Ovary (tissue), 3 donors: ENCODE data around the gene KIF26B.

Source experiments
- EP300 ChIP-seq: sonication (generic); formaldehyde crosslinking; IDR thresholded peaks from one replicate; pipeline ENCODE4 v1.6.1; 2017; ENCODE audit warnings: antibody characterized with exemption
- POLR2A ChIP-seq: fragments of 450-650 bp; IDR thresholded peaks from one replicate; pipeline ENCODE4 v1.6.1; 2017; ENCODE audit warnings: antibody characterized with exemption, mild to moderate bottlenecking, moderate library complexity
- TF ChIP-seq, protein P1 (sequence below), 3 donors: fragments of 450-650 bp in 2 of 3; fragments of 200-600 bp in 1 of 3; IDR thresholded peaks; one replicate each; pipeline versions ENCODE4 v1.5.1 to v1.8.0; 2016 to 2022; ENCODE audit warnings: antibody characterized with exemption in 3 of 3, mild to moderate bottlenecking in 1 of 3
- donor health status: DM: no; HTN: no; CAD: no.

DNA sequence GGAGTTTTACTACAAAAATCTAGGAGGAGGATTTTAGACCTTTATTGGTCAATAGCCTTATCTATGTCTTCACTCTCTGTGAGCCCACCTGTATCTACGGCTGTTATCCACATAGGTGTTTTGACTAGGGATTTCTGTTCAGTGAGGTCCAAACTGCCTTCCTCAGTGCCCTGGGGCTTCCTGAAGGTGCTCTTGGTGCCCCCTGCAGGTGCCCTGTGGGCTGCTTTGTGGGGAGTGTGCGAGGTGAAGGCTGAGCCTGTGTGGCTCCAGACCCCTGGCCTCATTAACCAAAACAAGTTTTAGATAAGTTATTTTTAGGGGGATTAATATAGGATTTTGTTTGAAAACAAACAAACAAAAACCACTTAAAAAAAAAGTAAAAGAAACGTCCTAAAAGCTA, 122.5 kb downstream of the KIF26B start:
- TF ChIP-seq EP300 = no peak
- TF ChIP-seq, protein P1, sequence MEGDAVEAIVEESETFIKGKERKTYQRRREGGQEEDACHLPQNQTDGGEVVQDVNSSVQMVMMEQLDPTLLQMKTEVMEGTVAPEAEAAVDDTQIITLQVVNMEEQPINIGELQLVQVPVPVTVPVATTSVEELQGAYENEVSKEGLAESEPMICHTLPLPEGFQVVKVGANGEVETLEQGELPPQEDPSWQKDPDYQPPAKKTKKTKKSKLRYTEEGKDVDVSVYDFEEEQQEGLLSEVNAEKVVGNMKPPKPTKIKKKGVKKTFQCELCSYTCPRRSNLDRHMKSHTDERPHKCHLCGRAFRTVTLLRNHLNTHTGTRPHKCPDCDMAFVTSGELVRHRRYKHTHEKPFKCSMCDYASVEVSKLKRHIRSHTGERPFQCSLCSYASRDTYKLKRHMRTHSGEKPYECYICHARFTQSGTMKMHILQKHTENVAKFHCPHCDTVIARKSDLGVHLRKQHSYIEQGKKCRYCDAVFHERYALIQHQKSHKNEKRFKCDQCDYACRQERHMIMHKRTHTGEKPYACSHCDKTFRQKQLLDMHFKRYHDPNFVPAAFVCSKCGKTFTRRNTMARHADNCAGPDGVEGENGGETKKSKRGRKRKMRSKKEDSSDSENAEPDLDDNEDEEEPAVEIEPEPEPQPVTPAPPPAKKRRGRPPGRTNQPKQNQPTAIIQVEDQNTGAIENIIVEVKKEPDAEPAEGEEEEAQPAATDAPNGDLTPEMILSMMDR (IDR thresholded peaks at IDR 0.05) = no peak
- TF ChIP-seq POLR2A = no peak
